ENCODE results near the gene NTM.

NTM gene

DNA sequence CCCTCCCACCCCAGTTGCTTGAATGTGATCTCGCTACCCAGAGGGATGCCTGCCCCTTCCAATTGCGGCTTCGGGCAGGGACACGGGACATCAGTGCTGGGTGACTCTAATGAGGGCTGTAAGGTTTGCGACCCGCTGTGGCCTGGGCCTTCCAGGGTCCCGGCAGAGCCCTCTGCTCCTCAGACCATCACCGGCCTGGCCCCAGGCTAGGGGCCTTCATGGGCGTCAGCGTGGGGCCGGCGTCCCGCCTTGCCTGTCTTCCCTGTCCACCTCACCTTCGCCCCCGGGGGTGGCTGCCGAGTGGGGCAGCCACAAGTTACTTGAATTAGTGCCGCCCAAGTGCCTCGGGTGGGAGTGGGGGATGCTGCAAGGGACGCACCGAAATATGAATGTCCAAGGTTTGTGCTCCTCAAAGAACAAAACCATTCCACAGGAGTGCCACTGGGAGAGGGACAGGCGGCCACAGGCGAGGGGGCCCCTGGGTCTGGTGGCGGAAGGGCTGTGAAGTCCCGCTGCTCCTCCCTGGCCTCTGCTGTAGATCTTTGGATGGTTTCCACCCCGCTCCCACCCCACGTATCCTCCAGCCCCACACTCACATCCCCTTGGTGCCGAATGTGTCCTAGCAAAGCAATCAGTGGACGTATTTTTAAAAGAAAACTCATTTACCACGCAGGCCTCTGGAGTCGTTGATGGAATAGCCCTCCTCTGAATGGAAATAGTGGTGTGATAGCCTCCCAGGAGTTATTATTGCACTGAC lies 317.1 kb downstream of the NTM start:
- DNase-seq (ENCODE audit: low spot score): no peak

DNA sequence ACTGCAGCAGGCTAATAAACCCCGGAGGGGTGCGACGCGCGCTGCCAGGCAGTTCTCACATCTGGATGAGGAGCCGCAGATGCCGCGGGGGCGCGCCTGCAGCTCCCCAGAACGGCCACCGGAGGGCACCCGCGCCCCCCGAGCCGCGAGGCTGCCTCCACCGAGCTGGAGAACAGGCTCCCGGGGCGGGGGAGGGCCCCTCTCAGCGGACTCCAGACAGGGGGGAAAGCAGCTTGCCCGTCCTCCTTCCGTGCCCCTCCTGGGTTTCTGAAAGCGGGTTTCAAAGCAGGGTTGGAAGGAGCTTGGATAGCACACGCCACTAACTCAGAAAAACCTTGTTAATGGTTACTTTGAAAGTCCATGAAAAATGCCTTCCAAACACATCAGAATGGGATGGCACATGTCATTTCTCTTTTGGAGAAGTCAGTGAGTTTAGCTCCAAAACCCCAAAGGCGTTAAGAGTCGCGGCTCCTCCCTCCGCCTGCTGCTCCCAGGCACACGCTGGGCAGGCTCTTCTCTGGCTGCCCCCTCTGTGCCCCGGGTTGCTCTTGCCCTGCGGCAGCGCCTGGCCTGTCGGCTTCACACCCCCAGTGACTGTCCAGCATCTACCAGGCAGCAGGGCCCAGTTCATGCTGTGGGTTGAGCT lies 317.8 kb downstream of the NTM start:
- DNase-seq (ENCODE audit: low spot score): peak; percentile 20

DNA sequence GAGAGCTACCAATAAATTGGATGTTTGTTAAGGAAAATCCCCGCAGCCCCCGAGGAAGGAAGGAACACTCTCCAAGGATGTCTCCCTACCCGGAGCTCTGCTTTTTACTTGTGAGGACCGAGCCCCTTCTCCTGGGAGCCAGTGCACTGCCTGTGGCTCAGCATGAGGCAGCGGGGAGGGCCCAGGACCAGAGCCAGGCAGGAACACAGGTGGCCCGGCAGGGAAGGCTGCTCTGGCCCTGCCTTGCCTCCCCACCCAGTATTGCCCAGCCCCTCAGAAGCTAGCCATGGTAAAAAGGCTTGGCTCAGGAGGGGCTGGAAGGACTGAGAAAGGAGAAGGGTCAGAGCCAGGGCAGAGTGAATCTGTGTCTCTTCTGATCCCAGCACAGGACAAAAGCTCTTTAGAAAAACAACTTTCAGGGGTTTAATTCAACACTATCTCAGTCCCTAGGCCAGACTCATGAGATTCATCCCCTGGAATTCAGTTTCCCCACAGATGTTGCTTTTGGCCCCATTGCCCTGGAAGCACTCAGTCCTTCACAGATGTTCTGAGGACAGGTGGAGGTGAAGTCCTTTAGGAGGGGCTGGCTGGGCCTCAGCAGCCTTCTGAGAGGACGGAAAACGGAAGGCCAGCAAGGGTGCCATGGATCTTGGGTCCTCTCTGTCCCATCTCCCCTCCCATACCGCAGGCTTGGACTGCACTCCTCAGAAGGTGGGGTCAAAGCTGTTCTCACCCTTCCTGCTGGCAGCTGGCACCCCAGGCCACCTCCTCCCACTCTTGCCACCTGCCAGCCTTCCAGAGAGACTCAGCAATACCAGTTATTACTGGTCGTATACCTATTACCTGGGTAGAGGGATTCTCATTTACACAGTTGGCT lies 318.9 kb downstream of the NTM start:
- DNase-seq (ENCODE audit: low spot score): no peak

- no peak for DNase-seq (ENCODE audit: low spot score)
Measured at GRCh38 chr11:131690362-131690761, 319.9 kb downstream of the NTM start.

GRCh38 chr11:131690776-131691175 lies 320.4 kb downstream of the NTM start:
- no peak for DNase-seq (ENCODE audit: low spot score)

DNA sequence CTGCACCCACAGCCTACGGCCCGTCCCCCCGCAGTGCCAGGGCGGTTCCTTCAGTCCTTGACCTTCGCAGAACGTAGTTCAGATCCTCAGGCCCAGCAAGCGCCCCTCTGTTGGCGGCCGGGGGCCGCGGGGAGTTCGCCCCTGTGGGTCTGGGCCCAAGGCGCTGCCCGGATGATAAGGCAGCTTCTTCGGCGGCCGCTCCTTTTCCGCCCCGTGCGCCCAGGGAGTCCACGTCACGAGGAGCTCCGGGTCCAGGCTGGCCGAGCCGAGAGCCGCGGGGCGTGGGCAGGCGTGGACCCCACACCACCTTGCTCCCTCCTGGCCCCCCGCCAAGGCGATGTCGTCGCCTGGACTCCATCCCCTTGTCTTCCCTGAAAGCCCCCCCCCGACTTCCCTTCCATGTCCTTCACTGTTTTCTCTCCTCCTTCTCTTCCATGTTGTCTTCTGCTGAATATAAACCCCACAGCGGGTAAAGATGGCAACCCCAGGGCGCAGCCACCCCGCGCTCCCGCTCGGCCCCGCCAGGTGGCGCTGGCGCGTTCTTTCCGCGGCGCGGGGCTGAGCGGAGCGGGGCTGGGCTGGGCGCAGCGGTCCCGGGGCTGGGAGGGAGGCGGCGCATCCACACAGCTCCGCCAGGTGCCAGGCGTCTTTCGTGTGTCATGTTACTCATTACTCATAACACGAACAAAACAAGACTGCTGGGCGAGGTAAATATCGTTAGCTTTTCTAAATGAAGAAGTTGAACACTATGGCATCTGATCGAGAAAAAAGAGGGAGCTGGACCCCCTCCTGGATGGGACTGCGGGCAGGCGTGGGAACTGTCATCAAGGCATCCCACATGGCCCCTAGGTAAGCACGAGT lies 321.0 kb downstream of the NTM start:
- DNase-seq (ENCODE audit: low spot score): no peak

DNA sequence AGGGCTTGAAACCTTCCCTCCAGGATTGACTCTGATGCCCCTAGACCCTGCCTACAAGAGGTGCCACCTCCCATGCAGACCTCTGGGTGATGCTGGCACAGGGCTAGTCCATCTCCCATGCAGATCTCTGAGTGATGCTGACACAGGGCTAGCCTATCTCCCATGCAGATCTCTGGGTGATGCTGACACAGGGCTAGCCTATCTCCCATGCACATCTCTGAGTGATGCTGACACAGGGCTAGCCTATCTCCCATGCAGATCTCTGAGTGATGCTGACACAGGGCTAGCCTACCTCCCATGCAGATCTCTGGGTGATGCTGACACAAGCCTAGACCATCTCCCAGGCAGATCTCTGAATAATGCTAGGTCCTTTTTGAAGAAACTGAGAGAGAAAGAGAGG lies 321.7 kb downstream of the NTM start:
- no peak for DNase-seq (ENCODE audit: low spot score)

GRCh38 chr11:131692961-131693360 lies 322.5 kb downstream of the NTM start:
- no peak for DNase-seq (ENCODE audit: low spot score)

DNA sequence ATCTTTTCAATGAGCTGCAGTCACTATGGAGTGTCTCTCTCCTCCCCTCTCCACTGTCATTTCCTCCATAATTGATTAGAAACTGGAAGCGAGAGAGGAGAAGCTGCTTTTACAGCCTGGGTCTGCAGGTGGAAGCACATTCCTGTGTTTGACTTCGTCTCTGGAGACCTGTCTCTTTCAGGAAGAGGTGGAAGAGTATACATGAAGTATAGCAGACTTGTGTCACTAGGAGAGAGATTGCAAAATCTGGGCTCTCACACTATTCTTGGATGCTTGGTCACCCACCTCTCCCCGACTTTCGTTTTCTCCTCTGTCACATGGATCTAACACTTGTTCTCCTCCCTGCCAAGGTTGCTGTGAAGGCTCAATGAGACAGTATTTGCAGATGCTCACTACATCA lies 323.3 kb downstream of the NTM start:
- no peak for DNase-seq (ENCODE audit: low spot score)

DNA sequence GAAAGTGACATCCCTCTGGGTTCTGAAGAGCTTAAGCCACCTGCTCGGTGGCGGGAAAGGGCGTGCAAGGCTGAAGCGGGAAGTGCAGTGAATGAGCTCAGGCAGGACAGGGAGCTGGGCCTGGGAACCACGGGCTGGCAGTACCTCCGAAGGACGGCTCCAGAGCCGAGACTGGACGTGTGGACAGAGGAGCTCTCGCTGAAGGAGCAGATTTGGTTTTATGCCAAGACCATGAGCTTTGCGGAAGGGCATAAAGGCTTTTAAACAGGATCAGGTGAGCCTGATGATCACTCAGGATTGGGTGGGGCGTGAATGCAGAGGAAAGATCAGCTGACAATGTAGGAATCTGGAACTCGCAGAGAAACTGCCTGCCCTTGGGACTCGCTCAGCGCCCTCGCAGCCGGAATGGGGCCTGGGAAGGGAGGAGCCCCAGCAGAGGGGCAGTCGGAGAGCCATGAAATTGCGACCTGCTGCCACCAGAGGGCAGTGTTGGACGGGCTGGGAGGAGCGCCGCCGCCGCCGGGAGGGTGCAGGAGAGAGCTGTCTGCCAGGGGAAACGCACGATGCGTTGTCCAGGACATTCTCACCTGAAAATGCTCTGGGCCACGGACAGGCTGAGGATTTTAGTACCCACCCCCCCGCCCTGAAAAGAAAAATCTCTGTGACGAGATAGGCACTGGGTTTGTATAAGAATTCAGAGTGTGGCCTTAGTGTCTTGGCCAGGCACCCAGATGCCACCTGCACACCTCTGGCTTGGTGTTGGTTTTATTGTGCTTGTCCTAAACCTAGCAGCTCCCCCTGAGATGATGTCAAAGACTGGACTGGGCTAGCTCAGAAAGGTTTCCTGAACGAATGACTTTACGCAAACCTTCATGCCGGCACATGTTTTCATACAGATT lies 324.4 kb downstream of the NTM start:
- peak; percentile 68 for DNase-seq (ENCODE audit: low spot score)

DNA sequence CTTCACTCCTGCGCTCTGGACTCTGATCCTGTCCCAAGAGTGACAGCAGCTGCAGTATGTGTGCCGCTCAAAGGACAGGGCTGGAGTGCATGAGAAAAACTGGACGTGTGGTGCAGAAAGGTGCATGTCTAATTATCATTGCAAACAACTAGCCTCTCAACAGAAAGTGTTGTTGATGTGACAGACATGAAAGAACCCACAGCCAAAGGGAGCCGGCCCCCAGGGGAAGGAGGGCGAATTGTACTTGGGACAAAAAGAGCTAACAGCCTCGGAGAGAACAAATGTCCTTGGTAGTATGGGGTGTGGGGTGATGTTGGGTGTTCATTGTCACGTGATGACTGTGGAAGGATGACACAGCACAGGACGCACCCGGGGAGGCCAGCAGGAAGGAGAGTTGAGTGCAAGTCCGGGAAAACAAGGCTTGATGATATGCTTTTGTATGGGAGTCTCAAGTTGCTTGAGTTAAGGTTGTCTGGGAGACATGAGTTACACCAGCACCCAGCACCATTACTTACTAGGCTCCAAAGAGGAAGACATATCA lies 325.5 kb downstream of the NTM start:
- no peak for DNase-seq (ENCODE audit: low spot score)

- DNase-seq (ENCODE audit: low spot score): no peak
Measured at GRCh38 chr11:131696690-131697089, 326.3 kb downstream of the NTM start.

- no peak for DNase-seq (ENCODE audit: low spot score)
Measured at GRCh38 chr11:131703311-131703710, 332.9 kb downstream of the NTM start.

DNA sequence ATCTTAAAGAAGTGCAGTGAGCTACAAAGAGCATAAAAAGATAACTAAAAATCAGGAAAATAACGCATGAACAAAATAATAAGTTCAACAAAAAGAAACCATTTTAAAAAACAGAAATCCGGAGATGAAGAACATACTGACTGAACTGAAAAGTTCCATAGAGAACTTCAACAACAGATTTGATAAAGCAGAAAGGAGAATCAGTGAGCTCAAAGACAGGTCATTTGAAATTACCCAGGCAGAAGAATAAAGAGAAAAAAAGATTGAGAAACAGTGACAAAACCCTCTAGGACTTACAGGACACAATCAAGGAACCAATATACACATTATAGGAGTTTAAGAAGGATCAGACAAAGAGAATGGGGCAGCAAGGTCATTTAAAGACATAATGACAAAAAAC lies 334.3 kb downstream of the NTM start:
- DNase-seq (ENCODE audit: low spot score): no peak

GRCh38 chr11:131710511-131710910 lies 340.1 kb downstream of the NTM start:
- DNase-seq (ENCODE audit: low spot score): no peak

GRCh38 chr11:131712897-131713296 lies 342.5 kb downstream of the NTM start:
- no peak for DNase-seq (ENCODE audit: low spot score)

- DNase-seq (ENCODE audit: low spot score): no peak
Measured at GRCh38 chr11:131713529-131714134, 343.2 kb downstream of the NTM start.

DNA sequence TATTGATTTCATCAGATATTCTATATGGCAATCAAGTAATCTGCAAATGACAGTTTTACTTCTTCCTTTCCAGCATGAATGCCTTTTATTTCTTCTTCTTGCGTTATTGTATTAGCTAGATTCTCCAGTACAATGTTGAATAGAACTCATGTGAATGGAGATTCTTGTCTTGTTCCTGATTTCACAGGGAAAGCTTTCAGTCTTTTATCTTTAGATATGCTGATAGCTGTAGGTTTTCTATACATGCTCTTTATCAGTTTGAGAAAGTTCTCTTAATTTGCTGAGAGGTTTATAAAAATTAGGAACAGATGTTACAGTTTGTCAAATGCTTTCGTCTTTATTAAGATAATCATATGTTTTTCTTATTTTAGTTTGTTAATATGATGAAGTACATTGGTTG lies 347.2 kb downstream of the NTM start:
- DNase-seq (ENCODE audit: low spot score): no peak

GRCh38 chr11:131723088-131723487 lies 352.7 kb downstream of the NTM start:
- no peak for DNase-seq (ENCODE audit: low spot score)

- no peak for DNase-seq (ENCODE audit: low spot score)
Measured at GRCh38 chr11:131724436-131724975, 354.1 kb downstream of the NTM start.
